ENCODE measurements around the gene PIK3R5. TPM values are rescaled to one million over a fixed set of nuclear protein-coding genes. Genes with fewer than 3 reads are reported as not detected.

The PIK3R5 gene
- total RNA-seq, 2 experiments from 2014 or later = 50.3 to 52.7 TPM

DNA sequence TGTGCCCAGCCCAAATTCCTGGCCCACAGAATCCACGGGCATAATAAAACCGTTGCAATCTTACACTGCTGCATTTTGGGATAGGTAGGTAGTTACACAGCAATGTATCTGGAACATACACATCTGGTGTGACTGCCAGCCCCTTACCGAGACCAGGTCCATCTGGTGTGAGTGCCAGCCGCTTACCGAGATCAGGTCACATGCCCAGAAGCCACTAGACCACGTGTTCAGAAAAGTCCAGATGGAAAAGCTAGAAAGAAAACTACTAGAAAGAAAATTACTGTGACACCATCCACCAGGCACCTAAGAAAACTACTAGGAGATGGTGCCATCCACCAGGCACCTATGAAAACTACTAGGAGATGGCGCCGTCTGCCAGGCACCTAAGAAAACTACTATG, 19.4 kb downstream of the PIK3R5 start:
- H3K9me3 Mint-ChIP-seq = peaks cover 11% of the 10 kb centered on the region
- ChIA-PET CTCF (interaction anchor here (1.1 kb wide), 1 partner anchor 10 kb away, joined by 4 read pairs; no protein-coding TSS in a partner anchor), POLR2A (interaction anchor here (7.6 kb wide), 1 partner anchor 19 kb away, joined by 40 read pairs; the partner anchor contains the start of gene PIK3R5)
- no peak overlapping the region for H3K27ac Mint-ChIP-seq
- no peak overlapping the region for H3K4me3 Mint-ChIP-seq
- peaks cover 82% of the 10 kb centered on the region for H3K4me1 Mint-ChIP-seq
- DNase-seq = no peak
- no peaks in the 10 kb centered on the region for H3K27me3 Mint-ChIP-seq
- peaks cover 62% of the 10 kb centered on the region for H3K36me3 Mint-ChIP-seq (ENCODE audit: low read depth)

DNA sequence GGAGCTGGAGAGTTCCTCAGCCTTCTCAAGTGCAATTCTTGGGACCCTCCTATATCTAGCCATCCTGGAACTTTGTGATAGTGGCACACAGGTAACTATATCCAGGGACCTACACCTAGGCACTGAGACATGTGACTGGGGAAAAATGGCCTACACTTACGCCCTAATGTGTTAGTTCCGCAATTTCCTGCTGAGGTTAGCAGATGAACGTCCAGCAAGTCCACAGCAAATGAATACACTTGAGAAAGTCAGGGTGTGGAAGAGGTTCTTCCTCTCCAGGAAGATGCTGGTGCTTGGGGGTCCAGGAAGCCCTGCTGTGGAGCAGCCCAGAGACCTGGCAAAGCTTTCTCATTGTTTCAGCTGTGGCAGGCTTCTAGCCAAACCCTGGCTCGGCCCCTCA, 20.8 kb downstream of the PIK3R5 start:
- Mint-ChIP-seq H3K9me3 (peaks cover 3% of the 10 kb centered on the region), H3K36me3 (ENCODE audit: low read depth) (peaks cover 55% of the 10 kb centered on the region), H3K27me3 (no peaks in the 10 kb centered on the region), H3K4me3 (no peak overlapping the region), H3K27ac (no peak overlapping the region), H3K4me1 (peaks cover 82% of the 10 kb centered on the region)
- DNase-seq = no peak
- CTCF ChIA-PET = interaction anchor here (1.4 kb wide), 1 partner anchor 12 kb away, joined by 3 read pairs; no protein-coding TSS in a partner anchor
- POLR2A ChIA-PET = interaction anchor here (7.6 kb wide), 1 partner anchor 20 kb away, joined by 40 read pairs; the partner anchor contains the start of gene PIK3R5

DNA sequence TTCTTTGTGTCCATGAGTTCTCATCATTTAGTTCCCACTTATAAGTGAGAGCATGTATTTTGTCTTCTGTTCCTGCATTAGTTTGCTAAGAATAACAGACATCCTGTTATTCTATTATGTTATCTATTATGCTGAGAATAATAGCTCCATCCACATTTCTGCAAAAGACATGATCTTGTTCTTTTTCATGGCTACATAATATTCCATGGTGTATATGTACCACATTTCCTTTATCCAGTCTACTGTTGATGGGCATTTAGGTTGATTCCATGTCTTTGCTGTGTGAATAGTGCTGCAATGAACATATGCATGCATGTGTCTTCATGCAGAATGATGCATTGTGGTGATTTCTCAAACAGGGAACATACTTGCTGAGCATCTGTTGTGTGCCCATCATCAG, 21.4 kb downstream of the PIK3R5 start:
- H3K27ac Mint-ChIP-seq = peak overlapping the region; percentile 58
- H3K9me3 Mint-ChIP-seq = no peaks in the 10 kb centered on the region
- H3K4me1 Mint-ChIP-seq = peaks cover 83% of the 10 kb centered on the region
- ChIA-PET CTCF (interaction anchor here (1.4 kb wide), 1 partner anchor 13 kb away, joined by 3 read pairs; no protein-coding TSS in a partner anchor), POLR2A (interaction anchor here (0.6 to 7.6 kb wide), 3 partner anchors 8 to 35 kb away, joined by 3 to 64 read pairs (median 40); partner anchors contain the start of gene PIK3R5)
- DNase-seq = no peak
- H3K4me3 Mint-ChIP-seq = no peak overlapping the region
- no peaks in the 10 kb centered on the region for H3K27me3 Mint-ChIP-seq
- H3K36me3 Mint-ChIP-seq (ENCODE audit: low read depth) = peaks cover 57% of the 10 kb centered on the region

DNA sequence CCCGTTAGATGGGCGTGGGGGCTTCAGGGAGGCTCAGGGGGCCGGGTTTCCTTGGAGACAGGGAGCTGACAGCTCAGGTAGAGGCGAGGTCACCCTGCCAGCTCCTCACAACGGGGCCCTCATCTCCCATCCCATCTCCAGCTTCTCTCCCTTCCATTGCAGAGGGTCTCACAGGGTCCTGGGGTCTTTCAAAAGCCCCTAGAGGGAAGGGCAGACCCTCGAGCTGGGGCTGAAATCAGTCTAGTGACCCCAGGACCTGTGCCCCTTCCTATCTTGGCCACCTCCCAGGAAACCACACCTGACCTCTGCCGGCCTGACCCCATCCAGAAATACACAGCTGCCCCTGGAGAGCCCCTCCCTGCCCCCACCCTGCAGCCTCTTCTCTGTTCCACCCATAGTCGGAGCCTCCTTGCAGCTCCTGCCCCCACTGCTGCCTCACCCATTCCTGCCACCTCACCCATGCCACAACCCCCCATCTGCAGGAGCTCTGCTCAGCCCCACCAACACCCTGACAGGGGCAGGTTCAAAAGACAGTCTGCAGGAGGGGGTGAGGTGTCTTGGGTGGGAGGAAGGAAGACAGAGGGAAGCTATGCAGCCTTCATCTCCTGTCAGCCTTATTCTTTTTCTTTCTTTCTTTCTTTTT, 23.4 kb downstream of the PIK3R5 start:
- peak; percentile 35 for DNase-seq
- no peaks in the 10 kb centered on the region for H3K9me3 Mint-ChIP-seq
- peak overlapping the region; percentile 99 for H3K27ac Mint-ChIP-seq
- no peaks in the 10 kb centered on the region for H3K27me3 Mint-ChIP-seq
- ChIA-PET POLR2A (interaction anchor here (0.9 to 6.3 kb wide), 8 partner anchors 10 to 47 kb away, joined by 3 to 64 read pairs (median 6); partner anchors contain the start of gene PIK3R5), CTCF (interaction anchor here (1.1 to 1.5 kb wide), 3 partner anchors 12 to 42 kb away, joined by 3 to 6 read pairs (median 4); partner anchors contain the start of gene PIK3R5)
- H3K36me3 Mint-ChIP-seq (ENCODE audit: low read depth) = peaks cover 63% of the 10 kb centered on the region
- H3K4me1 Mint-ChIP-seq = peaks cover 77% of the 10 kb centered on the region
- peak overlapping the region; percentile 43 for H3K4me3 Mint-ChIP-seq

DNA sequence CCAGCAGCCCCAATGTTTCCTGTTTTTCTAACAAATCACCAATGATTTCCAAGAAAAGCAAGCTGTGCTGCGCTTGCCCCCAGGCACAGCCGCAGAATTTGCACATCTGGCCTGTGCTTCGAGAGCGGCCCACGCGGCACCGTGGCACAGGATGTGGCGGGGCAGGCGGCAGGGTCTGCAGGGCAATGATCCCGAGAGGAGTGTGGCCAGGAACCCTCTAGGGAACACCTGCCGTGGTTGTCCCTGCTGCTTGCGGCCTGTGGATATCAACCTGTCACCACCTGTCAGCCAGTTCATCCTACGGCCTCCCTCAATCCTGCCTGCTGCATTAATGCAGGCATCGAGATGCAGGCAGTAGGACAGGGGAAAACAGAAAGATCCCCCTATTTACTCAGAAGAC, 24.0 kb downstream of the PIK3R5 start:
- peaks cover 74% of the 10 kb centered on the region for H3K4me1 Mint-ChIP-seq
- no peaks in the 10 kb centered on the region for H3K27me3 Mint-ChIP-seq
- peak overlapping the region; percentile 75 for H3K4me3 Mint-ChIP-seq
- peak; percentile 82 for DNase-seq
- no peaks in the 10 kb centered on the region for H3K9me3 Mint-ChIP-seq
- H3K36me3 Mint-ChIP-seq (ENCODE audit: low read depth) = peaks cover 61% of the 10 kb centered on the region
- ChIA-PET POLR2A (interaction anchor here (0.5 to 6.3 kb wide), 8 partner anchors 9 to 768 kb away, joined by 3 to 64 read pairs (median 6); partner anchors contain the start of gene PIK3R5), CTCF (interaction anchor here (1.1 to 1.5 kb wide), 3 partner anchors 13 to 41 kb away, joined by 3 to 6 read pairs (median 4); partner anchors contain the start of gene PIK3R5)
- peak overlapping the region; percentile 99 for H3K27ac Mint-ChIP-seq

DNA sequence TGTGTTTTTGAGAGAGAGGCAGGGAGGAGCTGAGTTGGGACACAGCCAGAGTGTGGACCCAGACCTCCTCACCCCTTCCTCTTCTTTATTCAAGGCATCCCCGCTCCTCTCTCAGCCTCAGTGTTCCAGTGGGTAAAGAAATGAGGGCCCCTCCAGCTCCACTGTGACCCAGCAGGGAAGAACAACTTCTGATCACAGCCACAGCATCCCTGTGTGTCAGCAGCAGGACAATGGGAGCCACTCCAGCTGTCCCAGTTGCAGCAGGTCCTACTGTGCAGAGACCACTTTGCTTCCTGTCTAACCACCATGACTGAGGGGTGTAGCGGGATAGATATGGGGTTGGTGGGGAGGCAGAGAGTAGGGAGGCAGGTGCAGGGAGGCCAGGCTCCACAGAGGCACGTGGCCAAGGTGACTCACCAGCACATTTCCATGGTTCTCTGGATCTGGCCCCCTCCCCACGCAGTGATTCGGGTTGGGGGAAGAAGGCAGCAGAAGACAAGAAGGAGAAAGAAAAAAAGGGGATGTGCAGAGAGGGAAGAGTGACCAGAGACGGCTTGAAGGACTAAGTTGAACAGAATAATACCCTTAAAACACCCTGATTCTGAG, 24.5 kb downstream of the PIK3R5 start:
- peak; percentile 60 for DNase-seq
- H3K4me1 Mint-ChIP-seq = peaks cover 74% of the 10 kb centered on the region
- H3K4me3 Mint-ChIP-seq = peak overlapping the region; percentile 75
- POLR2A ChIA-PET = interaction anchor here (0.5 to 6.3 kb wide), 9 partner anchors 11 to 768 kb away, joined by 3 to 64 read pairs (median 3); partner anchors contain the start of gene PIK3R5
- peak overlapping the region; percentile 99 for H3K27ac Mint-ChIP-seq
- CTCF ChIA-PET = interaction anchor here (1.2 kb wide), 1 partner anchor 13 kb away, joined by 4 read pairs; no protein-coding TSS in a partner anchor
- H3K36me3 Mint-ChIP-seq (ENCODE audit: low read depth) = peaks cover 58% of the 10 kb centered on the region
- no peaks in the 10 kb centered on the region for H3K9me3 Mint-ChIP-seq
- no peaks in the 10 kb centered on the region for H3K27me3 Mint-ChIP-seq

DNA sequence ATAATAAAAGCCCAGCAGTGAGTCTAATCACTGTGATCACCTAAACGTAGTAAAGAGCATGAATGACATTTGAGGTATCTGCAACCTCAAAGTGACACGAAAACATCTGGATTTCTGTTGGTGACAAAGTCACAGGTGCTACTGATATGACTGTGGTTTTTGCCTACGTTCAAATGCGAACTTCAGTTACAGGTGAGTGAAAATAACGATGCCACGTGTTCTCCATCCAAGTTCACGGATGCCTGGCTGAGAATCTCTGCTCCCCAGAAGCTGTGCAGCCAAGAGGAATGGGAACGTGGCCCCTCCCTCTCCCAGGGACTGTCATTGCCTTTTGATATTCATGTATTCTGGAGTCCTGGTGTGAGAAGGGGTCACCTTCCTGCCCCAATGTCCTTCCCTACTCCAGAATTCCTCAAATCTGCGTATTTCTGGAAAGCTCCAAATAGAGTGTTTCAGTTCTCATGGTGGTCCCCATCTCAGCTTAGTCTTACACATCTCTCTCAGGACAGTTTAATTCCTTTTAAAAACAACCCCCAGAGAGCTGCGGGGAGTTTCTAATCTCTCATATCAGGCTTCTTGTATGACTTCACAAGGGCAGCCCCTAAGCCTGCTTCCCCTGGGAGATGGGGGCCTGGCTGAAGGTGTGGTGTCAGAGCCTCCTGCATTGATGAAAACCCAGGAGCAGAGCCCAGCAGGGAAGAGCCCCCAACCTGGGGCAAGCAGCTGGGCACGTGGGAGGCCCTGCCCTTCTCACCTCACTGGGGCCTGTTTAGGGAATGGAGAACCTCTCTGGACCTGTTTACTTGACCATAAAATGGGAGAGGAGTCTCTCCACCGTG, 25.8 kb downstream of the PIK3R5 start:
- H3K36me3 Mint-ChIP-seq (ENCODE audit: low read depth) = peaks cover 53% of the 10 kb centered on the region
- H3K4me3 Mint-ChIP-seq = peak overlapping the region; percentile 30
- H3K27ac Mint-ChIP-seq = peak overlapping the region; percentile 99
- POLR2A ChIA-PET = interaction anchor here (0.6 to 6.3 kb wide), 6 partner anchors 12 to 313 kb away, joined by 3 to 64 read pairs (median 10); partner anchors contain the start of gene PIK3R5
- DNase-seq = no peak
- H3K27me3 Mint-ChIP-seq = no peaks in the 10 kb centered on the region
- CTCF ChIA-PET = interaction anchor here (1.0 to 1.2 kb wide), 5 partner anchors 8 to 59 kb away, joined by 3 read pairs; no protein-coding TSS in a partner anchor
- peaks cover 2% of the 10 kb centered on the region for H3K9me3 Mint-ChIP-seq
- H3K4me1 Mint-ChIP-seq = peaks cover 76% of the 10 kb centered on the region

DNA sequence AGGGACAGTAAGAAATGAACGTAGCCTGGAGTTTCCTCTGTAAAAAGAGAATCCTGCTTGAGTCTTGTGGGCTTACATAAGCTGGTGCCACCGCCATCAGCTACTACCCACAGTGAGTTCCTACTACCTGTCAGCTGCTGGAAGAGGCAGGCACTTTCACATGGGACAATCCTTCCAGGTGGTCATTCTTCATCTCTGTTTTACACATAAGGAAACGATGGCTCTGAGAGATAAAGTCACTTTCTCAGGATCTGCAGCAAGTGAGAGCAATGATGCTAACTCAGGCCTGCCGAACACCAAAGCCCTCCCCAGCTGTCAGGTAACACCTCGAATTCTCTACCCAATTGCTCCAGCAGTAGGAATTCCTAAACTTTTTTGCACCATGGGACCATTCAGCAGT, 26.6 kb downstream of the PIK3R5 start:
- Mint-ChIP-seq H3K27me3 (no peaks in the 10 kb centered on the region), H3K4me3 (no peak overlapping the region), H3K4me1 (peaks cover 78% of the 10 kb centered on the region), H3K27ac (peak overlapping the region; percentile 99), H3K36me3 (ENCODE audit: low read depth) (peaks cover 50% of the 10 kb centered on the region), H3K9me3 (peaks cover 2% of the 10 kb centered on the region)
- ChIA-PET CTCF (interaction anchor here (1.0 to 1.2 kb wide), 3 partner anchors 9 to 59 kb away, joined by 3 read pairs; no protein-coding TSS in a partner anchor), POLR2A (interaction anchor here (5.4 to 6.3 kb wide), 2 partner anchors 13 to 25 kb away, joined by 56 to 64 read pairs; partner anchors contain the start of gene PIK3R5)
- no peak for DNase-seq

DNA sequence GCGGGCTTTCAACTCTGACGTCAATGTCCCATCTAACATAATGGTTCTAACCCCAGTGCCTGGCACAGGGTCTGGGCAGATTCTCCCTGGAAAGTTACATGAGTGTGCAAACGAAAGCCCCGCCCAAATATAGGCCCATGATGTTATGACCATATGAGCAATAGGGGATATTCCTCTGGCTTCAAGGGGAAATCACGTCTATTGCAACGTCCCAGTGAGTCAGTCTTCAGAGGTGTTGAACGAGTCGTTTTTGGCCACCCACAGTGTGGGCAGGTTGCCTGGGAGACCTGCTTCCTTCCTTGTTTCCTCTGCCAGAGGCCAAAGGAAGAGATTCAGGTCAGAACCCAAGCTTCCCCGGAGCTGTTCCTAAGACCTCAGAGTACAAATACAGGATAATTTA, 30.3 kb downstream of the PIK3R5 start:
- H3K9me3 Mint-ChIP-seq = peaks cover 16% of the 10 kb centered on the region
- H3K4me3 Mint-ChIP-seq = peak overlapping the region; percentile 3
- peaks cover 60% of the 10 kb centered on the region for H3K36me3 Mint-ChIP-seq (ENCODE audit: low read depth)
- peak overlapping the region; percentile 48 for H3K27ac Mint-ChIP-seq
- CTCF ChIA-PET = interaction anchor here (1.2 to 1.7 kb wide), 2 partner anchors 11 to 14 kb away, joined by 3 to 4 read pairs; no protein-coding TSS in a partner anchor
- POLR2A ChIA-PET = no interaction called here
- DNase-seq = peak; percentile 67
- H3K27me3 Mint-ChIP-seq = no peaks in the 10 kb centered on the region
- H3K4me1 Mint-ChIP-seq = peaks cover 54% of the 10 kb centered on the region

DNA sequence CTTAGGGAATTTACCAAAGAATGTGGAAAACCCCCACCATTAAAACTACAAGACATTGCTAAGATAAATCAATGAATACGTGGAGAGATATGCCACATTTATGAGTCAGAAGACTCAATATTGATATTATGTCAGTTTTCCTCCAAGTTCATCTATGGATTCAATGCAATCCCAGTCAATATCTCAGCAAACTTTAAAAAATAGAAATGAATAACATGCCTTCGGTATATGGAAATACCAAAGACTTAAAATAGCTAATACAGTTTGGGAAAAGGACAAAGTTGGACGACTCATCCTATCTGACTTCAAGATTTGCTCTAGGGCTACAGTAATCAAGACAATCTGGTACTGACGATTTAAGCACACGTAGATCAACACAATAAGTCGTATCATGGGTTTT, 31.2 kb downstream of the PIK3R5 start:
- Mint-ChIP-seq H3K4me3 (no peak overlapping the region), H3K4me1 (peaks cover 47% of the 10 kb centered on the region), H3K36me3 (ENCODE audit: low read depth) (peaks cover 62% of the 10 kb centered on the region), H3K9me3 (peaks cover 24% of the 10 kb centered on the region), H3K27ac (peak overlapping the region; percentile 48), H3K27me3 (no peaks in the 10 kb centered on the region)
- POLR2A ChIA-PET = no interaction called here
- no peak for DNase-seq
- CTCF ChIA-PET = no interaction called here

DNA sequence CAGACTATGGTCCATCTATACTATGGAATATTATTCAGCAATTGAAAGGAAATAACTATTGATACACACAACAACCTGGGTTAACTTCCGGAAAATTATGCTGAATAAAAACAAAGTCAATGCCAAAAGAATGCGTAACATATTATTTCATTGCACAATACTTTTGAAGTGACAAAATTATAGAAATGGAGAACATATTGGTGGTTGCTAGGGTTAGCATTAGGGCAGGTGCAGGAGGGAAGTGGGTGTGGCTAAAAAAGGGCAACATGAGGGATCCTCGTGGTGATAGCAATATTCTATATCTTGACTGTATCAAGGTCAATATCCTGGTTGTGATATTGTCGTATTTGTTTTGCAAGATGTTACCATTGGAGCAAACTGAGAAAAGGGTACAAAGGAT, 34.9 kb downstream of the PIK3R5 start:
- H3K4me1 Mint-ChIP-seq = peaks cover 25% of the 10 kb centered on the region
- H3K9me3 Mint-ChIP-seq = peaks cover 47% of the 10 kb centered on the region
- DNase-seq = no peak
- no peak overlapping the region for H3K27ac Mint-ChIP-seq
- no peak overlapping the region for H3K4me3 Mint-ChIP-seq
- no peaks in the 10 kb centered on the region for H3K27me3 Mint-ChIP-seq
- CTCF ChIA-PET = interaction anchor here (1.0 kb wide), 1 partner anchor 30 kb away, joined by 3 read pairs; no protein-coding TSS in a partner anchor
- peaks cover 62% of the 10 kb centered on the region for H3K36me3 Mint-ChIP-seq (ENCODE audit: low read depth)
- POLR2A ChIA-PET = no interaction called here

DNA sequence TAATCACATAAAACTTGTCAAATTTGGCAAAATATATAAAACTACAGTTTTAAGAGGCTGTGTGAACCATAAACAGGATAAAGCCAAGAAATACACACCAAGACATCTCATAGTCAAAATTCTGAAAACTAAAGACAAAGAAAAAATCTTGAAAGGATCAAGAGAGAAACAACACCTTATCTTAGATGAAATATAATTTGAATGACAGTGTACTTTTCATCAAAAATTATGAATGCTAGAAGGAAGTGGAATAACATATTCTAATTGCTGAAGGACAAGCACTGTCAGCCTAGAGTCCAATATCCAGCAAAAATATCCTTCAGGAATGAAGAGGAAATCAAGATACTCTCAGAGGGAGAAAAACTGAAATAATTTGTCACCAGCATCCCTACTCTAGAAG, 37.2 kb downstream of the PIK3R5 start:
- no peaks in the 10 kb centered on the region for H3K27me3 Mint-ChIP-seq
- CTCF ChIA-PET = no interaction called here
- peaks cover 51% of the 10 kb centered on the region for H3K36me3 Mint-ChIP-seq (ENCODE audit: low read depth)
- DNase-seq = no peak
- H3K9me3 Mint-ChIP-seq = peaks cover 44% of the 10 kb centered on the region
- no peak overlapping the region for H3K27ac Mint-ChIP-seq
- POLR2A ChIA-PET = interaction anchor here (1.1 kb wide), 1 partner anchor 26 kb away, joined by 3 read pairs; no protein-coding TSS in a partner anchor
- no peak overlapping the region for H3K4me3 Mint-ChIP-seq
- peaks cover 11% of the 10 kb centered on the region for H3K4me1 Mint-ChIP-seq
